CD4-positive, alpha-beta T cell treated with Interleukin-15 for 4 hours (primary cell): Measurements from ENCODE around the gene BCKDHA.
"Not testable (repeated sequence)": the region's sequence is repeated elsewhere in the genome, so short reads cannot be mapped to it uniquely, and the experiment has no call there.

ENCODE experiments used
- DNase-seq: peaks from one replicate; pipeline ENCODE4 v3.0.0-alpha.2; 2020; ENCODE audit warnings: low spot score

Gene BCKDHA

DNA sequence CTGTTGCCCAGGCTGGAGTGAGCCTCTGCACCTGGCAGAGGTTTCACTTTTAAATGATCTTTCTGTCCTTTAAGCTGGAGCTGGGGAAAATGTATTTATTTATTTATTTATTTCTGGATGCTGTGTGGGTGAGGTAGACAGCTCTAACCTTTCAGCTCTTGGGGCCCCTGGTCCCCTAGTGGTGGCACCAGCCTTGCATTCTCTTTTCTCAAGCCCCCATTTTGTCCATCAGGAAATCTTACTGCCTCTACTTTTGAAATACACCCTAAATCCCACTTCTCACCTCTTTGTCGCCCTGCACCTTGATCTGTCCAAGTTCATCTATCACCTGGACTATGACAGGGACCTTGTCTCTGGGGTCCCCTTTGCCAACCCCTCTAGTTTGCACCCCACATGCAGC lies 31.5 kb upstream of the BCKDHA start:
- no peak for DNase-seq

DNA sequence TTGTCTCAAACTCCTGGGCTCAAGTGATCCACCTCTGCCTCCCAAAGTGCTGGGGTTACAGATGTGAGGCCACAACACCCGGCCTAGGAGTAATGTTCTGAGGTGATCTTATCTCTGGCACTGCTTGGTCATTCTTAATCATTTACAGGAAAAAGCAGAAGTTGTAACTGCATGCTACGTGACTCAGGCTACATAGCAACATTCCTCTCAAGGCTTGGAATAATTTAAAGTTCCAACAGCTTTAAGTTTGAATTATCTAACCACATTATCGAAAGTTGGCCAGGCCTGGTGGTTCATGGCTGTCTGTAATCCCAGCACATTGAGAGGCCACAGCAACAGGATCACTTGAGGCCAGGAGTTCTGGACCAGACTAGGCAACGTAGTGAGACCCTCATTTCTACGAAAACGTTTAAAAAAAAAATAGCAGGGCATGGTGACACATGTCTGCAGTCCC lies 29.7 kb upstream of the BCKDHA start:
- no peak for DNase-seq

DNA sequence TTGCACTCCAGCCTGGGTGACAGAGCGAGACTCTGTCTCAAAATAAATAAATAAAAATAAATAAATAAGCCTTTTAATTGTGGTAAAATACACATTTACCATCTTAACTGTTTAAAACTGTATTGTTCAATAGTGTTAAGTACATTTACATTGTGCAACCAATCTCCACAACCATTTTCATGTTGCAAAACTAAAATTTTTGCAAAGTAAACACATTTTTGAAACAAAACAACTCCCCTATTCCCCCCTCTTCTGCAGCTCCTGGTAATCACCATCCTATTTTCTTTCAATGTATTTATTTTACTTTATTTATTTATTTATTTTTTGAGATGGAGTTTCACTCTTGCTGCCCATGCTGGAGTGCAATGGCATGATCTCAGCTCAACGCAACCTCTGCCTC lies 27.8 kb upstream of the BCKDHA start:
- no peak for DNase-seq

DNA sequence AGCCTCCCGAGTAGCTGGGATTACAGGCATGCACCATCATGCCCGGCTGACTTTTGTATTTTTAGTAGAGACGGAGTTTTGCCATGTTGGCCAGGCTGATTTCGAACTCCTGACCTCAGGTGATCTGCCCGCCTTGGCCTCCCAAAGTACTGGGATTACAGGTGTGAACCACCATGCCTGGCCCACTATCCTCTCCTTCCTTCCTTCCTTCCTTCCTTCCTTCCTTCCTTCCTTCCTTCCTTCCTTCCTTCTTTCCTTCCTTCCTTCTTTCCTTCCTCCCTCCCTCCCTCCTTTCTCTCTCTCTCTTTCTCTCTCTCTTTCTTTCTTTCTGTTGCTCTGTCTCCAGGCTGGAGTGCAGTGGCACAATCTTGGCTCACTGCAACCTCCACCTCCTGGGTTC lies 26.5 kb upstream of the BCKDHA start:
- not testable (repeated sequence) for DNase-seq

DNA sequence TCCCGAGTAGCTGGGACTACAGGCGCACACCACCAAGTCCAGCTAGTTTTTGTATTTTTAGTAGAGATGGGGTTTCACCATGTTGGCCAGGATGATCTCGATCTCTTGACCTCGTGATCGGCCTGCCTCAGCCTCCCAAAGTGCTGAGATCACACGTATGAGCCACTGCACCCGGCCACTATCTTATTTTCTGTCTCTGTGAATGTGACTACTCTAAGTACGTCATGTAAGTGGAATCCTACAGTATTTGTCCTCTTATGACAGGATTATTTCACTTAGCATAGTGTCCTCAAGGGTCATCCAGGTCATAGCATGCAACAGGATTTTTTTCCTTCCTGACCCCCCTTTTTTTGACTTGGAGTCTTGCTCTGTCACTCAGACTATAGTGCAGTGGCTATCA lies 26.1 kb upstream of the BCKDHA start:
- no peak for DNase-seq

DNA sequence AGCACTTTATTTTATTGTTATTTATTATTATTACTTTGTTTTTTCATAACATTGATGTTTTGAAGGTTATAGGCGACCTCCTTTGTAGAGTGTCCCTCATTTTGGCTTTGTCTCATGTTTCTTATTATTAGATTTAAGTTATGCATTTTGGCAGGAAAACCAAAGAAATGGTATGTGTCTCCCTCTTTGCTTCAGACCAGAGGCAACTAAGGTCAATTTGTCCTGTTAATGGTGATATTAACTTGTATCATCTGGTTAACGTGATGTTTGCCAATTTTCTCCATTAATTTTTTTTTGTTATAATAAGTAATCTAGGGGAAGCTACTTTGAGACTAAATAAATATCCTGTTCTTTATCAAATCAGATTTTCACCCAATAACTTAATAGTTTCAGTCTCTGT lies 25.1 kb upstream of the BCKDHA start:
- DNase-seq = no peak

DNA sequence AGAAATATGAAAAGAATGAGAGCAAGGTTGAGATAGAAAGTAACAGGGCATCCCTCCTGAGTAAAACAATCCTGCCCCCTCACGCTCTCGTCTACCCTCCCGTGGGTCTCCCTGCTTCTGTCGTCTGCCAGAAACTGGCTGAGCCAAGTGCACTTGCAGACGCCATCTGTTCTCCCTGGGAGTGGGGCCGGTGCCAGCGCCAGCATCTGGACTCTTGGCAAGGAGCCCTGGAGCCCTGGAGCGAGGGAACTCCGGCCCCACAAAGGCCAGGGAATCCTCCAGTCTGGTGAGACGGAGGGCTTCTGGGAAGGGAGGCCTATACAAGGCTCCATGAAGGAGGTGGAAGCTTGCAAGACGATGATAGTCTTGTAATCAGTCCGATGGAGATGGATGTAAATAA lies 23.6 kb upstream of the BCKDHA start:
- DNase-seq = no peak

DNA sequence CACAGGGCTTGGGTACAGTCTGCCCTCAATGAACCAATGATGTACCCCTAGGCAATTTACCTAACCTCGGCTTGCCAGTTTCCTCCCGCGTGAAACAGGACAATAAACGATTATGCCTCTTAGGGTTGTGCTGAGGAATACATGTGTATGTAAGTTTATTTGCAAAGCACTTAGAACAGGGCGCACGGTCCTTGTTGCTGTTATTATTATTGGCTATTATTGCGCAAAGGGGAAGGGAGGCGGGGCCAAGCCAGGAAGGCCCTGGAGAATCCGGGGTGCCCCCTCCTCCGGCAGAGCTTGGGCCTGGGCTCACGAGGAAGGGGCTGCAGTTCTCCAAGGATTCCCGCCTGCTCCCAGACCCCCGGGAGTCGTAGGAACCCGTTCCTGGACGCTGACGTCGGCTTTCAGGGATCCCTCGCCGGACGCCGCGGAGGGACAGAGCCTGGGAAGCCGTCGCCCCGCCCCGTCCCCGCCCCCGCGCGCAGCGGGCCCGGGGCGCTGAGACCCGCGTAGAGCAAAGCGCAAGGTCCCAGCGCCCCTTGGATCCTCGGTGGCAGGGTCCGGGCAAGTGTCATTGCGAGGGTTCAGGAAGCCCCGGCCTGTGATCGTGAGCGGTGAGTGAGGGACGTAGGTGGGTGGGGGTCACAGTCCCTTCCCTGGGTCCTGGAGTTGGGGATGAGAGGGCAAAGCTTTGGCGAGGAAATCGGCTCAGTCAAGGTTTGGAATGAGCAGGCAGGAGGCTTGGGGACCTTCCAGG lies 21.2 kb upstream of the BCKDHA start, which contains the start of gene TMEM91:
TSS of gene TMEM91 (plus strand) at position 293 of the 757 bp plus-strand sequence. CDS start 1,777 bp downstream, outside the sequence.
- DNase-seq = no peak

DNA sequence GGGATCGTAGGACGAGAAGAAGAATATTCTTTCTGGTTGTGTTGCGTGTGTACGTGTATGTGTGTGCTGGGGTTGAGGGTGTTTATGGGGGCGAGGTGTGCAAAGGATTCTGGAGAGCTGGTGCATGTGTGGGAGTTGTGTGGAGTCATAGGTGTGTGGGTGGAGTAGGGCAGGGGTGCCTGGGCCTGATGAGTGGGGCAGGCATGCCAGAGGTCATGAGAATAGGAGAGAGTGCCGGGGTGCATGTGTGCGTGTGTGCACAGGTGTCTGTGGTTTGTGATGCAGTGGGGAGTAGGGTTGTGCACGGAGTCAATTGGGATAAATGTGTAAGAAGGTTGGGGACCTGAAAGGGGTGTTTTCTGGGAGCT lies 20.6 kb upstream of the BCKDHA start:
- DNase-seq = no peak

DNA sequence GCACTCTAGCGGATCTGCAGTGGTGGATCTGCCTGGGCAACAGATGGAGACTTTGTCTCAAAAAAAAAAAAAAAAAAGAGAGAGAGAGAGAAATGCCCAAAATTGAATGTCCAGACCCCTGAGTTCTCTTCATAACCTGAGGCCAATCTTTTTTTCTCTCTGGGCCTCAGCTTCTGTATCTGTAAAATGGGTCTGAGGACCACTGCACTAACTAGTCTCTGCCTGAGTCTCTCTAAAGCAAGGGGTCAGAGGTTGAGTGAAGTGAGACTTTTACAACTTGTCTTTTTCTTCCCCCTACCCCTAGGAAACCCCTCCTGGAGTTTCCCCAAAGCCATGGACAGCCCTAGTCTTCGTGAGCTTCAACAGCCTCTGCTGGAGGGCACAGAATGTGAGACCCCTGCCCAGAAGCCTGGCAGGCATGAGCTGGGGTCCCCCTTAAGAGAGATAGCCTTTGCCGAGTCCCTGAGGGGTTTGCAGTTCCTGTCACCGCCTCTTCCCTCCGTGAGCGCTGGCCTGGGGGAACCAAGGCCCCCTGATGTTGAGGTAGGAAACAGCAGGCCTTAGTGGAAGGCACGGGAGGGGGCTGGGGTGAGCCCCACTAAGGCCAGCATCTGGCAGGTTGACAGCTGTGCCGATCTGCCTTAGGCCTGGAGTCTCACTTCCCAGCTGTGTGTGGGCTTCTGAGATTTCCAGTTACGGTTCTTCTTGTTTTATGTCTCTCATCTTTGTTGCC lies 19.5 kb upstream of the BCKDHA start:
- DNase-seq = no peak

DNA sequence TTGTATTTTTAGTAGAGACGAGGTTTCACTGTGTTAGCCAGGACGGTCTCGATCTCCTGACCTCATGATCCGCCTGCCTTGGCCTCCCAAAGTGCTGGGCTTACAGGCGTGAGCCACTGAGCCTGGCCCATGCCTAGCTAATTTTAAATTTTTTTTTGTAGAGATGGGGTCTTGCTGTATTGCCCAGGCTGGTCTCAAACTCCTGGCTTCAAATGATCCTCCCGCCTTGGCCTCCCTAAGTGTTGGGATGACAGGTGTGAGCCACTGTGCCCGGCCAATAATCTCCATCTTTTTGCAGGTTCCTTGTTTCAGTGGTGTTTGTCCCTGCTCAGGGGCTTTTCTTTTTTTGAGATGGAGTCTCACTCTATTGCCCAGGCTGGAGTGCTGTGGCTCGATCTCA lies 16.1 kb upstream of the BCKDHA start:
- not testable (repeated sequence) for DNase-seq

DNA sequence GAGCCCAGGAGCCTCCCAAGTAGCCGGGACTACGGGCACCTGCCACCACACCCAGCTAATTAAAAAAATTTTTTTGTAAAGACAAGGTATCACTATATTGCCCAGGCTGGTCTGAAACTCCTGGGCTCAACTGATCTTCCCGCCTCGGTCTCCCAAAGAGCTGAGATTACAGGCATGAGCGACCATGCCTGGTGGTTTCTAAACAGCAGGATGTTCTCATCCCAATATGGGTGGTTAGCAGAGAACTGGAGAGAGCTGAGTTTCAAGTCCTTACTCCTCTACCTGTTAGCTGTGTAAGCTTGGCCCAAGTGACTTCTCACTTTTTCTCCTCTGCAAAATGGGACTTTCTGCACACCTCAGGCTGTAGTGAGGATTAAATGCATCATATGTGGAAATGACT lies 13.3 kb upstream of the BCKDHA start:
- no peak for DNase-seq

DNA sequence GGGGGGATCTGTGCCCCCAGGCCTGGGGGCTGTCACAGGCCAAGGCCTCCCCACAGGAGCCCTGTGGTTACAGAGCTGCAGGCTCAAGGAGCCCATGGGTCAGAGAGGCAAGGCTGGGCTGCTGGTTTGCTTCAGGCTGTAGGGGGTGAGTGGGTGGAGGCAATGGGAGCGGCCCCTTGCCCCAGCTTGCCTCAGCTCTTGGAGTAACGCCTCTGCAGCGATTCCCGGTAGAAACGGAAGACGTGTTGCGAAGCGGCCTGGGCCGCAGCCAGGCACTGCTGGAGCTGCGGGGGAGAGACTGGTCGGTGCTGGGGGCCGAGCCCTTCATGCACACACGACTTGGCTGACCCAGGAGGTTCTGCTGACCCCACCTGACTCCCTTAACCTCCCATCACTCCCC lies 11.2 kb upstream of the BCKDHA start:
- no peak for DNase-seq

DNA sequence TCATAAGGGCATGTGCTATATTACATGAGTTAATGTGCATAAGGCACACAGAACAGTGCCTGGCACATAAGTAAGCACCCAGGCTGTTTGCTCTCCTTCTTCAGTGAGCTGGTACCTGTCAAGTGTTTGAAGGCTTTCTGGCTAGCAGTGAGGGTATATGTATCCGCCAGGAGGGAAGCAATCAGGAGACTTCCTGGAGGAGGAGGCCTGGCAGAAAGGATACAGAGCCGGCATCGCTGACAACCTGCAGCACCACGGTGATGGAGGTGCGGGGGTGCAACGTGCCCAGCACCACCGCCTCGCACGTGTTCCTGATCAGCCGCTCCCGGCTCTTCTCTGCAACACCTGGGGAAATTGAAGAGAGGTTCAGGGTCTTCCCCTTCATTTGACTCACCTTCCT lies 6.0 kb upstream of the BCKDHA start:
- DNase-seq = no peak

DNA sequence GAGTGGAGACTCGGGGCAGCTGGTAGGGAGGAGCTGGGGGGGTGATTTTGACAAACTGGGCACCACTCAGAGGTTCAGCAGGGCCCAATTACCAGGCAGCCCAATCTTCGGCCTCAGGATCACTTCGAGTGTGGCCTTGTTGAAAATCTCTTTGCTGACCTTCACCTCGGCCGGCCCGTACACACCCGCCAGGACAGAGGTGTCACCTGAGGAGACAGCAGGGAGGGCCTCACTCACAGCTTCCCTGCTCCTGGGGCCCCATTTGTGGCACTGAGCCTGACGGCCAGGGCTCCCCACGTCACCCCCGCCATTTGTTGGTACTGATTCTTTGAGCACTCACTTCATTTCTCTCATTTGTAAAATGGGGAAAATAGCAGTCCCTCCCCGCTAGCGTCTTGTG lies 4.8 kb upstream of the BCKDHA start:
- DNase-seq = no peak

DNA sequence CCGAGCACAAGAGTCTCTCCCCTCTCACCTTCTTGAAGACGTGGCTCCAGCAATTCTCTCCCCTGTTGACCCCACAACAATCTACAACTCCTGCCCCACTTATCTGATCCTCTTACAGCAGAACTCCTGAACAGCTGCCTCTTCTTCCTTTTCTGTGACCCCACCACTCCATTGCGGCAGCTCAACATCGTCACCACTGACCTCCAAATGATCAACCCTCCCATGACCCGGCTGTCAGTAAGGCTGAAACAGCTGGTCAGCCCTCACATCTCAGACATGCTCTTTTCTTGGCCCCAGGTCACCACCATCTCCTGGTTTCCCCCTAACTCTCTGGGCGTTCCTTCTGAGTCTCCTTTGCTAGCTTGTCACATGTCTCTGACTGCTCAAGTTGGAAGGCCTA lies 2.3 kb upstream of the BCKDHA start:
- no peak for DNase-seq

DNA sequence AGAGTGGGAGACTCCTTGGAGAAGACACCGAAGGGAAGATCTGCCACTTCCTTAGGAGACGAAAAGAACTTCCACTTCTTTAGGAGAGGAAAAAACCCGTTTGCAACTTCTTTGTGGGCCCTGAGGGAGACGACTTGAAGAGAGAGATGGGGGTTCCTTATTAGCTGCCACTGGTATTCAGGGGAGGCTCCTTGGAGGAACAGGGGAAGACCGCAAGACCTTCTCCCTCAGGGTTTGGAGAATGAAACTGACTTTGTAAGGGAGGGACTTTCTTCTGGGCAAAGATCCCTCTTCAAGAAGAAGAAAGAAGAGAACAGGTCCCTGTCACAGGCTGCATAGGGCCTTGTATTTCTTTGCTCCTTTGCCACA lies 416 bp downstream of the BCKDHA start:
- no peak for DNase-seq

DNA sequence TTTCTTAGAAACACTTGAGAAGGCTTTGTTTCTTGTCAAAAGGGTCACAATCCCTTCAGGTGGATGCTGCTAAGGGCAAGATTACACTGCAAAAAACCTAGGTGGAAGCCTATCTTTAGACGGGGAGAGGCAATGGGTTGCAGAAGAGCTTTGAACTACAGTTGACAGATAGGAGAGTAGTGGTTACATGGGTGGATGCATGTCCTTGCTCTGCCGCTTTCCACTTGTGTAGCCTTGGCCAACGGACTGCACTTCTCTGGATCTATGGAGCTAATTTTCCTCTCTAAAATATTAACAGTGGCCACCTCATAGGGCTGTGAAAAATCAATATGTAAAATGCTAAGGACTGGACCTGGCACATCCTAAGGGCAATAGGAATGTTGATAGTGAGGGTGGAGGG lies 980 bp downstream of the BCKDHA start:
- no peak for DNase-seq

DNA sequence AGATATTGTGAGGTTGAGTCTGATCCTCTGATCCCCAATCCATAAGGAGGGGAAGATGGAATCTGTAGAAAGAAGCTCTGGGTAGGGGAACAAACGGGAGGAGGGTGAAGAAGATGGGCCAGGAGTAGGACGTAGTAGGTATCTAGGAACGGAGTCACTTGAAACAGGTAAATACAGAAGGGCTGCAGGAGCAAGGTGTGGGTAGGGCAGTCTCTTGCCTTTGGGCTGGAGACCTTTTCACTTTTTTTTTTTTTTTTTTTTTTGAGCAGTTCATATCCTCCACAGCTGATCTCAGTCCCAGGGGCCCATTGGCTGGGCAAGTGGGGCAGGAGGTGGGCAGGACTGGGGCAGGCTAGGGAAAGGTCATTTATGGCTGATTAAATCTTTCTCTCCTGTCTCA lies 1.5 kb downstream of the BCKDHA start:
- no peak for DNase-seq

DNA sequence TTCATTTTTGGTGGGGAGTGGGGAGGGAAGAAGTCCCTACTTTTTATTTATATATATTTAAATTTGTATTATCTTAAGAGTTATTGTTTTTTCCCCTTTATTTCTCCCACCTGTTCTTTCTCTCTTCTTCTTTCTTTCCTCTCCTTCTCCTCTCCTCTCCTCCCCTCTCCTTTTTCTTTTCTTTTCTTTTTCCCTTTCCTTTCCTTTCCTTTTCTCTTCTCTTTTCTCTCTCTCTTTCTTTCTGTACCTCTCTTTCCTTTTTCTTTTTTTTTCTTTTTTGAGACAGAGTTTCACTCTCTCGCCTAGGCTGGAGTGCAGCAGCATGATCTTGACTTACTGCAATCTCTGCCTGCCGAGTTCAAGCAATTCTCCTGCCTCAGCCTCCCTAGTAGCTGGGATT lies 1.9 kb downstream of the BCKDHA start:
- no peak for DNase-seq

DNA sequence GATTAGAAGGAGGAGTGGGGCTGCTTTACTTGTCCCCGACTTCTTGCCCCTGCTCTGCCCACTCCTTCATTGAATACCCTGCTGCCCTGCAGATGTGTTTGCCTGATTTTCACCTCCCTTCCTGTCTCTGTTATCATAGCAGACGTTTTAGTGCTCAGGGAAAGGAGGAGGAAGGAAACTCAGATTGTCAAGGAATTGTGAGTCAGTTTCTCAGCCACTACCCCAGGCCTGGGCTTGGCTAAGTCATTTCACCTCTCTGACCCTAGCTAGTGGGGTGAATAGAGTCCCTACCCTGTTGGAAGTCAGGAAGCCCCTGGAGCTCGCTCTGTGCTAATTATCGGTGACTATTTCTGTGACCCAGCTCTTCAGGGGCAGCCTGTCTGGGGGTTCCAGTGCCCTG lies 3.9 kb downstream of the BCKDHA start:
- no peak for DNase-seq

DNA sequence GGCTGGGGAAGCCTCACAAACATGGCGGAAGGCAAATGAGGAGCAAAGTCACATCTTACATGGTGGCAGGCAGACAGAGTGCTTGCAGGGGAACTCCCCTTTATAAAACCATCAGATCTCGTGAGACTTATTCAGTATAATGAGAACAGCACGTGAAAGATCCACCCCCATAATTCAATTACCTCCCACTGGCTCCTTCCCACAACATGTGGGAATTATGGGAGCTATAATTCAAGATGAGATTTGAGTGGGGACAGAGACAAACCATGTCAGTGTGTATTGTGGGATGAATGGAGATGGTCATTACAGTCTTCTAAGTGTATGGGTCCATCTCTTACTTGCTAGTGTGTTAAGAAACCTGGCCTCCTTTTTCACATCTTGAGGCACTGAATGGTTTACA lies 4.4 kb downstream of the BCKDHA start:
- no peak for DNase-seq

DNA sequence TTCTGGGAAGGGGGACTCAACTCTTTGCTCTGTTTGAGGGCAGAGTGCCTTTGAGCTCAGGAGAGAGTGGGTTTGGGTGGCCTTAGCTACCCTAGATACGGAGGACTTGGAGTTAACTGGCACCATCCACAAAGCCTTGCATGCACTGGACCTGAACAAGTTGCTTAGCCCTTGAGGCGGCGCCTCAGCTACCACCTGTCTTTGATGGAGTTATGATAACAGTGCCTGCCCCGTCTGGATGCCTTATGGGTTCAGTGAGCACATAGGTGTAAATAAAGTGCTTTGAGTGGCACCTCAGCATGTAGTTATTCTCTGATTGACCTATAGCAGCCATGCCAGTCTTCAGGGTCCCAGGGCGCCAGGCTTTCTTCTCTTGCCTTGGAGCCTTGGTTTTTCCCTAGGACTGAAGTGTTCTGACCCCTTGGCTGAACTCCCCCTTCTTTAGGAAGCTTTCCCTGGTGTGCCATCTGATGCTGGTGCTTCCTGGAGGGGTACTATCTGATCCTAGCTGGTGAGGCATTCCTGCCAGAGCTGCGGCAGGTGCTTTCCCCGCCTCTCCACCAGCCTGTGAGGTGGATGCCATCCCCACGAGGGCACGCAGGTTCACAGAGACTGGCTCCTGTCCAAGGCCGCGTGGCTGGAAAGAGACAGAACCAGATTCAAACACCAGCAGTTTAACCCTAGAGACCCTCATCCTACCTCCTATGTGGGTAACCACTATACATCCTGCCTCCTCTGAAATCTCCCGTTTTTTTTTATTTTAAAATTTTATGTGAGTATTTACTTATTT lies 5.8 kb downstream of the BCKDHA start:
- no peak for DNase-seq
